K562 (cell line): ENCODE data around the gene SLAIN1. TPM values are rescaled to one million over a fixed set of nuclear protein-coding genes. Genes with fewer than 3 reads are reported as not detected.

Source experiments
- ATAC-seq: fragments of 200-7000 bp; cut with Tn5 transposase; 3 replicates; pipeline ENCODE4 v1.9.1; 2020; ENCODE audit warnings: moderate library complexity
- BruUV-seq: library from RNA; stranded (reverse); fragments of 400-500 nt; replicated peaks from 2 replicates; lab custom pipeline; 2021; lab: Mats Ljungman, UMichigan
- CTCF ChIA-PET: fragments of 300-600 bp; formaldehyde crosslinking; extraction: SDS; loops from one replicate; lab custom pipeline; 2021; ENCODE audit warnings: low intra/inter-chr PET ratio; lab: Yijun Ruan, JAX
- POLR2A ChIA-PET: fragments of 300-600, 350-650 bp; sonication (Branson Sonifier 250); formaldehyde crosslinking; extraction: SDS; loops from one replicate; lab custom pipeline; 2021; ENCODE audit warnings: antibody characterized with exemption, inconsistent platforms; lab: Yijun Ruan, JAX
- DNase-seq, 4 experiments: peaks; one replicate each; pipeline versions ENCODE4 v3.0.0 to v3.0.0-alpha.2; 2011 to 2018; ENCODE audit warnings: low spot score in 3 of 4, mixed read lengths in 3 of 4; ENCODE audit errors: extremely low read depth in 1 of 4
- FAIRE-seq: peaks from 2 replicates; lab custom pipeline; 2011; peaks lifted over from hg19 to GRCh38; lab: Jason Lieb, UNC
- H2AFZ ChIP-seq: 2 replicates; pipeline ENCODE4 v1.6.0; 2011; ENCODE audit warnings: low read depth, low read length, control low read depth, inconsistent platforms
- H3K27ac ChIP-seq: fragments of 200-600 bp; 3 replicates; pipeline ENCODE4 v1.8.0; 2011; ENCODE audit warnings: low read depth, mild to moderate bottlenecking, control low read depth, inconsistent platforms, low read length, moderate library complexity, mixed read lengths; ENCODE audit errors: extremely low read depth
- H3K27me3 ChIP-seq, 2 experiments: fragments of 300-600 bp in 1 of 2; 2 replicates in 1 of 2; 3 replicates in 1 of 2; pipeline versions ENCODE4 v1.6.0 to v1.8.0; 2011; ENCODE audit warnings: inconsistent platforms in 2 of 2, low read length in 2 of 2, mild to moderate bottlenecking in 1 of 2, mixed read lengths in 1 of 2, moderate library complexity in 1 of 2; ENCODE audit not compliant: control insufficient read depth in 2 of 2, insufficient read depth in 2 of 2
- H3K36me3 ChIP-seq: fragments of 300-600 bp; 3 replicates; pipeline ENCODE4 v1.8.0; 2011; ENCODE audit warnings: mild to moderate bottlenecking, low read length, inconsistent platforms; ENCODE audit not compliant: control insufficient read depth, insufficient read depth
- H3K4me1 ChIP-seq, 2 experiments: fragments of 200-600 bp in 1 of 2; replicated peaks in 1 of 2; 2 replicates in 1 of 2; 3 replicates in 1 of 2; pipeline versions ENCODE4 v1.5.1 to v1.8.0; 2011; ENCODE audit warnings: inconsistent platforms in 2 of 2, low read length in 2 of 2, mild to moderate bottlenecking in 1 of 2, mixed read lengths in 1 of 2, moderate library complexity in 1 of 2; ENCODE audit not compliant: control insufficient read depth in 2 of 2, insufficient read depth in 2 of 2
- H3K4me2 ChIP-seq: 2 replicates; pipeline ENCODE4 v1.6.1; 2011; ENCODE audit warnings: low read length, control low read depth, inconsistent platforms, mixed read lengths; ENCODE audit not compliant: insufficient read depth
- H3K4me3 ChIP-seq: fragments of 200-600 bp; sonication (generic), shearing (Covaris generic); 2 replicates; pipeline ENCODE4 v1.5.1; 2016; ENCODE audit warnings: control low read depth, inconsistent platforms
- H3K79me2 ChIP-seq: fragments of 200-600 bp; 3 replicates; pipeline ENCODE4 v1.8.0; 2011; ENCODE audit warnings: low read length, inconsistent platforms; ENCODE audit not compliant: control insufficient read depth, insufficient read depth
- H3K9ac ChIP-seq, 2 experiments: 2 replicates each; pipeline versions ENCODE4 v1.6.0 to v1.6.1; 2011; ENCODE audit warnings: low read depth in 2 of 2, low read length in 2 of 2, control low read depth in 1 of 2, inconsistent platforms in 1 of 2, mild to moderate bottlenecking in 1 of 2, mixed read lengths in 1 of 2; ENCODE audit not compliant: insufficient read depth in 1 of 2
- H3K9me1 ChIP-seq: one replicate; pipeline ENCODE4 v1.6.0; 2011; ENCODE audit warnings: inconsistent platforms, mild to moderate bottlenecking, low read length, moderate library complexity; ENCODE audit not compliant: control insufficient read depth, insufficient read depth
- H3K9me3 ChIP-seq: replicated peaks from 2 replicates; pipeline ENCODE4 v1.5.1; 2011; ENCODE audit warnings: low read depth, low read length, inconsistent platforms; ENCODE audit not compliant: control insufficient read depth, insufficient read depth
- H4K20me1 ChIP-seq: replicated peaks from 2 replicates; pipeline ENCODE4 v1.6.1; 2011; ENCODE audit warnings: low read length, inconsistent platforms, mixed read lengths; ENCODE audit not compliant: control insufficient read depth, insufficient read depth
- GABPB2 ChIP-seq: fragments of 250-450 bp; sonication (Bioruptor Pico); conservative IDR thresholded peaks from 2 replicates; pipeline ENCODE4 v1.5.1; 2021; ENCODE audit warnings: mild to moderate bottlenecking
- GATAD2B ChIP-seq: fragments of 450-650 bp; IDR thresholded peaks from 2 replicates; pipeline ENCODE4 v1.6.1; 2017; ENCODE audit warnings: mild to moderate bottlenecking, borderline replicate concordance
- HNRNPUL1 ChIP-seq: fragments of 200-400 bp; formaldehyde crosslinking; IDR thresholded peaks from 2 replicates; pipeline ENCODE4 v1.6.1; 2017; ENCODE audit warnings: low read length
- TARDBP ChIP-seq: fragments of 450-650 bp; IDR thresholded peaks from 2 replicates; pipeline ENCODE4 v1.6.1; 2016
- ZBED1 ChIP-seq: IDR thresholded peaks from 2 replicates; pipeline ENCODE4 v1.6.1; 2014
- ZC3H4 ChIP-seq: sonication (generic); formaldehyde crosslinking; IDR thresholded peaks from 2 replicates; pipeline ENCODE4 v1.9.0; 2021; ENCODE audit warnings: missing genetic modification reagents, borderline replicate concordance
- ZNF830 ChIP-seq: fragments of 250-450 bp; sonication (Bioruptor Pico); IDR thresholded peaks from 2 replicates; pipeline ENCODE4 v1.5.0; 2021; ENCODE audit warnings: mild to moderate bottlenecking
- WGBS: fragments of 100-300 bp; shearing (Covaris generic); methylation state at CpG from one replicate; pipeline ENCODE4 v1.1.6; 2016; ENCODE audit warnings: low coverage, mixed read lengths; ENCODE audit not compliant: insufficient coverage; ENCODE audit errors: missing lambda C conversion rate; 5-methylcytosine and 5-hydroxymethylcytosine counted together
- in situ Hi-C: fragments of 300-500 bp; cut with MboI; formaldehyde crosslinking; loops from 4 replicates; pipeline ENCODE4 v1.15.0; 2018; ENCODE audit warnings: inconsistent platforms, mixed read lengths
- intact Hi-C: fragments of 100-400 bp; cut with micrococcal nuclease; formaldehyde crosslinking; loops from 2 replicates; pipeline ENCODE4 v1.14.2; 2022
- polyA plus RNA-seq, 8 experiments: library from polyadenylated mRNA; depleted of rRNA in 4 of 8; stranded (reverse) in 5 of 8; unstranded in 3 of 8; fragments of >200 nt; fragmentation: Nextera tagmentation in 2 of 8; fragmentation: Illumina TruSeq in 1 of 8; extraction: Ambion mirVana in 2 of 8; extraction: Trizol in 1 of 8; gene quantifications; 2 replicates each; pipeline versions ENCODE4 v1.2.1 to v1.2.3, GENCODE V29; 2011 to 2014; ENCODE audit warnings: inconsistent platforms in 1 of 8, missing spikeins in 1 of 8
- total RNA-seq, 7 experiments: library from RNA; depleted of rRNA in 6 of 7; stranded (reverse); fragments of >200 nt in 6 of 7; fragmentation: Illumina TruSeq in 2 of 7; extraction: Trizol in 2 of 7; gene quantifications; 2 replicates each; pipeline versions ENCODE4 v1.2.1 to v1.2.3, GENCODE V29; 2011 to 2021; ENCODE audit warnings: low replicate concordance in 1 of 7
- TF ChIP-seq, protein P1 (sequence below), 2 experiments: IDR thresholded peaks; 2 replicates each; pipeline ENCODE4 v1.6.1; 2012; ENCODE audit warnings: improper control_type of control experiment in 2 of 2, low read depth in 2 of 2, low read length in 2 of 2, borderline replicate concordance in 1 of 2
- TF ChIP-seq, protein P2 (sequence below): IDR thresholded peaks from 3 replicates; pipeline ENCODE4 v1.6.1; 2011; ENCODE audit warnings: borderline replicate concordance, mild to moderate bottlenecking, moderate library complexity; ENCODE audit not compliant: insufficient read length; ENCODE audit errors: extremely low read depth

The SLAIN1 gene
- total and polyA plus RNA-seq, 9 of the 15 experiments (the other 6 are each of a cell fraction or from before 2014, with no cell fraction given), result 0.07 to 0.40 (median 0.10) TPM; not detected in 3

GRCh38 chr13:77740931-77741596 lies 43.6 kb downstream of the SLAIN1 start:
- H3K79me2 ChIP-seq, result no peaks in the 10 kb centered on the region
- BruUV-seq, result no TSS peak
- no peaks in the 10 kb centered on the region for H4K20me1 ChIP-seq
- no peaks in the 10 kb centered on the region for H3K36me3 ChIP-seq
- POLR2A ChIA-PET, result no interaction called here
- TF ChIP-seq ZC3H4 (CRISPR knock-in tag) (no peak), ZNF830 (CRISPR knock-in tag) (no peak), GATAD2B (no peak), TARDBP (no peak)
- H3K4me2 ChIP-seq, result no peak overlapping the region
- no peak overlapping the region for H2AFZ ChIP-seq
- H3K4me3 ChIP-seq, result no peak overlapping the region
- H3K9me3 ChIP-seq, result no peaks in the 10 kb centered on the region
- H3K9me1 ChIP-seq, result no peaks in the 10 kb centered on the region
- no peak for ATAC-seq
- in situ Hi-C loops, result no loop called here
- H3K27me3 ChIP-seq, result no peaks in the 10 kb centered on the region
- CTCF ChIA-PET, result no interaction called here
- WGBS, result 0% methylated on average over 8 of the region's 8 CpGs
- no peak for DNase-seq
- H3K9ac ChIP-seq, result no peak overlapping the region
- no peak overlapping the region for H3K27ac ChIP-seq
- no peaks in the 10 kb centered on the region for H3K4me1 ChIP-seq
- intact Hi-C loops, result no loop called here
- no peak for FAIRE-seq

DNA sequence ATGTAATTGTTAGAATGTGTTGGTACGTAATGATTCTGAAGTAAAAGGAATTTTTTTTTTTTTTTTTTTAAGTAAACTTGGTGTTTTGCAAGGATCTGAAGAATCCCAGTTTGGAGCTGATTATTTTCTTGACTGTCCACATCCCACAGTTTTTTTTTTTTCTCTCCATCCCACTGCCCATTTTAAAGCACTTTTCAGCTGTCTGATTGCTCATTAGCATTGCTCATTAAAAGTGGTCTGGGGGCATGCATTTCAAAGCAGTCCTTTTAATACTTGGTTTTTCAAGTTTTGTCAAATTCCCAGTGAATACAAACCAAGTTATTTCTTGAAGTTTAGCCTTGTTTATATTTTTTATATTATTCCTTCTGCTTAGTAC lies 44.1 kb downstream of the SLAIN1 start:
- no peak overlapping the region for H3K4me3 ChIP-seq
- no peaks in the 10 kb centered on the region for H3K9me3 ChIP-seq
- H3K79me2 ChIP-seq, result no peaks in the 10 kb centered on the region
- no peaks in the 10 kb centered on the region for H3K36me3 ChIP-seq
- no TSS peak for BruUV-seq
- ATAC-seq, result no peak
- DNase-seq, result no peak
- CTCF ChIA-PET, result no interaction called here
- H2AFZ ChIP-seq, result no peak overlapping the region
- no peaks in the 10 kb centered on the region for H3K27me3 ChIP-seq
- no peaks in the 10 kb centered on the region for H3K4me1 ChIP-seq
- intact Hi-C loops, result no loop called here
- in situ Hi-C loops, result no loop called here
- no peaks in the 10 kb centered on the region for H4K20me1 ChIP-seq
- H3K27ac ChIP-seq, result no peak overlapping the region
- H3K9ac ChIP-seq, result no peak overlapping the region
- no peaks in the 10 kb centered on the region for H3K9me1 ChIP-seq
- no peak for FAIRE-seq
- no peak overlapping the region for H3K4me2 ChIP-seq
- WGBS, result no CpG with 5 or more reads among the region's 1 CpG
- POLR2A ChIA-PET, result no interaction called here
- no peak for TF ChIP-seq ZBED1
- TF ChIP-seq, protein P1, sequence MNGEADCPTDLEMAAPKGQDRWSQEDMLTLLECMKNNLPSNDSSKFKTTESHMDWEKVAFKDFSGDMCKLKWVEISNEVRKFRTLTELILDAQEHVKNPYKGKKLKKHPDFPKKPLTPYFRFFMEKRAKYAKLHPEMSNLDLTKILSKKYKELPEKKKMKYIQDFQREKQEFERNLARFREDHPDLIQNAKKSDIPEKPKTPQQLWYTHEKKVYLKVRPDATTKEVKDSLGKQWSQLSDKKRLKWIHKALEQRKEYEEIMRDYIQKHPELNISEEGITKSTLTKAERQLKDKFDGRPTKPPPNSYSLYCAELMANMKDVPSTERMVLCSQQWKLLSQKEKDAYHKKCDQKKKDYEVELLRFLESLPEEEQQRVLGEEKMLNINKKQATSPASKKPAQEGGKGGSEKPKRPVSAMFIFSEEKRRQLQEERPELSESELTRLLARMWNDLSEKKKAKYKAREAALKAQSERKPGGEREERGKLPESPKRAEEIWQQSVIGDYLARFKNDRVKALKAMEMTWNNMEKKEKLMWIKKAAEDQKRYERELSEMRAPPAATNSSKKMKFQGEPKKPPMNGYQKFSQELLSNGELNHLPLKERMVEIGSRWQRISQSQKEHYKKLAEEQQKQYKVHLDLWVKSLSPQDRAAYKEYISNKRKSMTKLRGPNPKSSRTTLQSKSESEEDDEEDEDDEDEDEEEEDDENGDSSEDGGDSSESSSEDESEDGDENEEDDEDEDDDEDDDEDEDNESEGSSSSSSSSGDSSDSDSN (IDR thresholded peaks at IDR 0.05; ENCODE audit: borderline replicate concordance in 1 of 2, low read depth in 2 of 2, low read length in 2 of 2), result no peak
- TF ChIP-seq, protein P2, sequence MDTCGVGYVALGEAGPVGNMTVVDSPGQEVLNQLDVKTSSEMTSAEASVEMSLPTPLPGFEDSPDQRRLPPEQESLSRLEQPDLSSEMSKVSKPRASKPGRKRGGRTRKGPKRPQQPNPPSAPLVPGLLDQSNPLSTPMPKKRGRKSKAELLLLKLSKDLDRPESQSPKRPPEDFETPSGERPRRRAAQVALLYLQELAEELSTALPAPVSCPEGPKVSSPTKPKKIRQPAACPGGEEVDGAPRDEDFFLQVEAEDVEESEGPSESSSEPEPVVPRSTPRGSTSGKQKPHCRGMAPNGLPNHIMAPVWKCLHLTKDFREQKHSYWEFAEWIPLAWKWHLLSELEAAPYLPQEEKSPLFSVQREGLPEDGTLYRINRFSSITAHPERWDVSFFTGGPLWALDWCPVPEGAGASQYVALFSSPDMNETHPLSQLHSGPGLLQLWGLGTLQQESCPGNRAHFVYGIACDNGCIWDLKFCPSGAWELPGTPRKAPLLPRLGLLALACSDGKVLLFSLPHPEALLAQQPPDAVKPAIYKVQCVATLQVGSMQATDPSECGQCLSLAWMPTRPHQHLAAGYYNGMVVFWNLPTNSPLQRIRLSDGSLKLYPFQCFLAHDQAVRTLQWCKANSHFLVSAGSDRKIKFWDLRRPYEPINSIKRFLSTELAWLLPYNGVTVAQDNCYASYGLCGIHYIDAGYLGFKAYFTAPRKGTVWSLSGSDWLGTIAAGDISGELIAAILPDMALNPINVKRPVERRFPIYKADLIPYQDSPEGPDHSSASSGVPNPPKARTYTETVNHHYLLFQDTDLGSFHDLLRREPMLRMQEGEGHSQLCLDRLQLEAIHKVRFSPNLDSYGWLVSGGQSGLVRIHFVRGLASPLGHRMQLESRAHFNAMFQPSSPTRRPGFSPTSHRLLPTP, result no peak
- TF ChIP-seq GABPB2, result no peak
- no peak for TF ChIP-seq HNRNPUL1
